Smooth muscle cell of the umbilical artery (primary cell): ENCODE results near the gene GNG7. TPM values are rescaled to one million over a fixed set of nuclear protein-coding genes. Genes with fewer than 3 reads are reported as not detected.

Source experiments
- total RNA-seq: library from RNA; depleted of rRNA; stranded (reverse); fragments of >200 nt; gene quantifications from 2 replicates; pipeline ENCODE4 v1.2.3, GENCODE V29; 2014

Gene GNG7
- total RNA-seq, result 0.09 and 0.30 TPM in 2 replicates

GRCh38 chr19:2702170-2703076 lies at the start of gene GNG7:
Gene GNG7, minus strand, starts transcription at chr19:2702694. Its CDS starts 182,006 bp downstream, at chr19:2520688.

DNA sequence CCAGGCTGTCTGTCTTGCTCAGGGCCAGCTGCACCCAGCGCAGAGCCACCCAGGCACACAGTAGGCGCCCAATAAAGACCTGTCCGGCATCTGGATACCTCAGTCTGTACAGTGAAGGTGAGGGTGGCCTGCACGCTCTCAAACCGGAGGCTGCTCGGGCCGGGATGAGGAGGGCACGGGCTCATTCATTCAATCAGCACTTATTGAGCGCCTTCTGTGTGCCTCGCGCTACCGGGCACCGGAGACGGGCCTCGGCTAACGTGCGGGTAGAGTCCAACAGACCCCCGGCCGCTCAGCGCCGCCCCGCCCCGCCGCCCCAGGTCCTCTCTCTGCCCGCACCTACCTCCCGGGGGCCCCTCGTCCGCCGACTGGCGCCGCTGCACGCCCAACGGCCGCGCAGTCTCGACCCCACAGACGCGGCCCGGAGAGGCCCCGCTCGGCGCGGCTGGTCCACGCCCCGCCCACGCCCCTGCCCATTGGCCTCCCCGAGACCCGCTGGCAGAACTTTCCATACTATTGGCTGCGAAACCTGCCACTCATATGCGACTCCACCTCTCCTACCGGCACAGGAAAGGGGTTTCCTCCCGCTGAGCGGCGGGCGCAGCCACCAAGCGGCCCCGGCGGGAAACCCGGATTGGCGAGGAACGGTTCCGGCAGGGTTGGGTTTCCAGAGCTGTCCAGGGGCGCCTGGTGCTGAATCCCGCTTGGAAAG lies 37.3 kb upstream of the GNG7 start, which contains the start of gene SLC39A3:
TSS of gene SLC39A3 (minus strand) at position 416 of the 712 bp plus-strand sequence. CDS start 2,760 bp downstream, outside the sequence.

GRCh38 chr19:2720777-2721569 lies 18.5 kb upstream of the GNG7 start, which contains the start of gene DIRAS1:
Gene DIRAS1, minus strand, starts transcription at chr19:2721372. Its CDS starts 3,566 bp downstream, at chr19:2717806.

DNA sequence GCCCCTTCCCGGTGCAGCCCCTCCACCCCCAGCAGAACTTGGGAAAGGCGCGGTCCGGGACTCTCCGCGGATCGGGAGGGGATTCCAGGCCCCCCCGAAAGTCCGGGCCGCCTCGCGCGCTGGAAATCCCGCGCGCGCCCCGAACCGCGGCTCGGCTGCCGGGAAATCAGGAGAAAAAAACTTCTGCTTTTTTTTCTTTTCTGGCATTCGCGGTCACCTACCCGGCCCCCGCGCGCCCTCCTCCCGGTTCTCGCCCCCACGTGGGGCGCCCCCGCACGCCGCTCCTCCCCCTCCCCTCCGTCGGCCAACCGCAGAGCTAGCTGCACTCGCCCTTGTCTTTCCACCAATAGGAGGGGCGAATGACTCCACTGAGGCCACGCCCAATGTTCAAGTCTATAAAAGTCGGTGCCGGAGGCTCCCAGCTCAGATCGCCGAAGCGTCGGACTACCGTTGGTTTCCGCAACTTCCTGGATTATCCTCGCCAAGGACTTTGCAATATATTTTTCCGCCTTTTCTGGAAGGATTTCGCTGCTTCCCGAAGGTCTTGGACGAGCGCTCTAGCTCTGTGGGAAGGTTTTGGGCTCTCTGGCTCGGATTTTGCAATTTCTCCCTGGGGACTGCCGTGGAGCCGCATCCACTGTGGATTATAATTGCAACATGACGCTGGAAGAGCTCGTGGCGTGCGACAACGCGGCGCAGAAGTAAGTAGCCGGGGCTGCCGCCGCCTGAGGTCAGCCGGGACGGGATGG lies 226.6 kb downstream of the GNG7 start, which contains the start of gene GADD45B:
TSS of gene GADD45B (plus strand) at position 426 of the 749 bp plus-strand sequence. CDS start at position 658, 232 bp downstream.

Other genes starting within 250 kb of the GNG7 start
- 49.6 and 135 TPM in 2 replicates for gene LMNB2, start 245.7 kb downstream of the GNG7 start, total RNA-seq
- gene GADD45B, start 226.6 kb downstream of the GNG7 start, total RNA-seq, result 15.6 and 44.2 TPM in 2 replicates
- gene DIRAS1, start 18.7 kb upstream of the GNG7 start, total RNA-seq, result 0.59 and 1.0 TPM in 2 replicates
- 23.6 and 29.4 TPM in 2 replicates for gene SLC39A3, start 37.3 kb upstream of the GNG7 start, total RNA-seq
- gene SGTA, start 80.6 kb upstream of the GNG7 start, total RNA-seq, result 24.3 and 46.1 TPM in 2 replicates
- gene THOP1, start 82.8 kb upstream of the GNG7 start, total RNA-seq, result 60.0 and 90.5 TPM in 2 replicates
- 2.9 and 5.0 TPM in 2 replicates for gene ZNF554, start 117.2 kb upstream of the GNG7 start, total RNA-seq
- 7.2 and 8.3 TPM in 2 replicates for gene ZNF555, start 138.8 kb upstream of the GNG7 start, total RNA-seq
- not detected in 2 replicates for gene ZNF556, start 164.6 kb upstream of the GNG7 start, total RNA-seq
- 3.0 and 3.7 TPM in 2 replicates for gene ZNF57, start 198.2 kb upstream of the GNG7 start, total RNA-seq
- gene ZNF77, start 242.3 kb upstream of the GNG7 start, total RNA-seq, result 4.2 and 5.0 TPM in 2 replicates